Measurements from ENCODE around the gene FLCN. TPM values are rescaled to one million over a fixed set of nuclear protein-coding genes. Genes with fewer than 3 reads are reported as not detected.

Gene FLCN
- total RNA-seq, 1 donor from 2014 or later = 46.6 TPM

DNA sequence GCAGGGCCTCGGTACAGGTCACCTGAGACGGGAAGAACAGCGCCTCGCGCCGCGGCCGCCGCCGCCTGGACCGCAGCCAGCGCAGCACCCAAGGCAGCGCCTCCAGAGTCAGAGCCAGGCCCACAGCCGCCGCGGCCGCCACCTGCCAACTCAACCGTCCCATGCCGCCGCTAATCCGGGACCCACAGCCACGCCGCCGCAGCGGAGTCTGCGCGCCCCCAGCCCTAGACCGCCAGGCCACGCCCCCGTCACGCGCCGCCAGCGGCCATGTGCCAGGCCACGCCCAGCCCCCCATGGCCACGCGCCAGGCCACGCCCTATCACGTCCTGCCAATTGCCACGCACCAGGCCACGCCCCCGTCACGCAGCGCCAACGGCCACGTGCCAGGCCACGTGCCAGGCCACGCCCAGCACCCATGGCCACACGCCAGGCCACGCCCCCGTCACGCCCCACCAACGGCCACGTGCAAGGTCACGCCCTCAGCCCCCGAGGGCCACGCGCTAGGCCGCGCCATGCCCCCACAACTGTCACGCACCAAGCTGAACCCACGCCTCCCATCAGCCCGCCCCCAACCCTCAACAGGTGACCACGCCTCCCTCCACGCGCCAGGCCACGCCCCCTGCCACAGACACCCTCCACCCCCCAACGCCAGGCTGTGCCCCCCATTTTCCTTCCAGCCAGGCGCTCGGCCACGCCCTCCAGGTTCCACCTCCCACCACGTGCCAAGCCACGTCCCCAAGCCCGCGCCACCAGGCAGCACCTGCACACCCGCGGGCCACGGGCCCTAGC is 30.6 kb downstream of the FLCN start, which contains the start of gene PLD6:
TSS of gene PLD6 (minus strand) at position 210 of the 789 bp plus-strand sequence. CDS start at position 163, 47 bp downstream.
- TF ChIP-seq CTCF (IDR thresholded peaks at IDR 0.05; ENCODE audit: borderline replicate concordance) = no peak
- no peaks in the 10 kb centered on the region for H3K9me3 ChIP-seq (replicated peaks)
- H3K4me1 ChIP-seq = peaks cover 52% of the 10 kb centered on the region
- H3K36me3 ChIP-seq = no peaks in the 10 kb centered on the region
- H3K4me3 ChIP-seq = peak within 1 kb of the TSS; percentile 68
- peak within 1 kb of the TSS; percentile 87 for H3K27ac ChIP-seq (replicated peaks)
- peak; percentile 69 for DNase-seq
- H3K27me3 ChIP-seq (ENCODE audit: low read depth) = no peaks in the 10 kb centered on the region
- intact Hi-C loops (cut with micrococcal nuclease) = no loop called here

- H3K36me3 ChIP-seq = no peaks in the 10 kb centered on the region
- intact Hi-C loops (cut with micrococcal nuclease) = no loop called here
- H3K4me1 ChIP-seq = peaks cover 58% of the 10 kb centered on the region
- peak; percentile 55 for DNase-seq
- H3K9me3 ChIP-seq (replicated peaks) = no peaks in the 10 kb centered on the region
- peak overlapping the region; percentile 87 for H3K27ac ChIP-seq (replicated peaks)
- no peaks in the 10 kb centered on the region for H3K27me3 ChIP-seq (ENCODE audit: low read depth)
- TF ChIP-seq CTCF (IDR thresholded peaks at IDR 0.05; ENCODE audit: borderline replicate concordance) = peak; percentile 11
- peak overlapping the region; percentile 68 for H3K4me3 ChIP-seq
Measured at GRCh38 chr17:17205368-17206123, 31.4 kb downstream of the FLCN start.

GRCh38 chr17:17204635-17205231 is 32.2 kb downstream of the FLCN start:
- Histone ChIP-seq H3K36me3 (no peaks in the 10 kb centered on the region), H3K27me3 (ENCODE audit: low read depth) (no peaks in the 10 kb centered on the region), H3K9me3 (replicated peaks) (no peaks in the 10 kb centered on the region), H3K27ac (replicated peaks) (peak overlapping the region; percentile 87), H3K4me3 (peak overlapping the region; percentile 68), H3K4me1 (peaks cover 65% of the 10 kb centered on the region)
- no peak for DNase-seq
- intact Hi-C loops (cut with micrococcal nuclease) = no loop called here
- no peak for TF ChIP-seq CTCF (IDR thresholded peaks at IDR 0.05; ENCODE audit: borderline replicate concordance)

DNA sequence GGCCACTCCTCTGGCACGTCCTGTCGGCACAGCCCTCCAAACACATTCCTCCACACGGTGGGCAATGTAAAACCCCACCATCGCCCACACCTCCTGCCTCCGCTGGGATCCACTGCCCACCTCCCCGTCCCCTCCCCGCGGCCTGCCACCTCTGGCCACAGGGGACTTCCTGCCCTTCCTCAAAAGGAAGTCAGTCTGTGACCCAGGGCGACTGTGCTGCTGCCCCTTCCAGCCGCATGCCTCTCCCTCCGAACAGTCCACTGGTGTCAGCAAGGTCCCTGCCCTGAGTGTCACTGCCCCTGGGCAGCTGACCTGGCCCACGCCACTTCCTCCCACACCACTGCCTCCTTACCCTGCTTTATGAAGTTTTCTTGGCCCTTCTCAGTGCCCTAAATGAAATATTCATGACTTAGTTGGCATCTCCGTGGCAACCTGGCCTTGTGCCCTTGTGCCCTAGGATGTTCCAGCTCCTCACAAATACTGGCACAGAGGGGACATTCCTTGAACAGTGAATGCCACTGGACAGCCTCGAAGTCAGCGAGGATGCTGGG is 32.9 kb downstream of the FLCN start:
- H3K4me1 ChIP-seq = peaks cover 65% of the 10 kb centered on the region

More for the DNA sequence above, 32.9 kb downstream of the FLCN start:
- no peak for TF ChIP-seq CTCF (IDR thresholded peaks at IDR 0.05; ENCODE audit: borderline replicate concordance)
- intact Hi-C loops (cut with micrococcal nuclease) = no loop called here
- Histone ChIP-seq H3K27ac (replicated peaks) (peak overlapping the region; percentile 87), H3K9me3 (replicated peaks) (no peaks in the 10 kb centered on the region), H3K4me3 (peak overlapping the region; percentile 68), H3K27me3 (ENCODE audit: low read depth) (no peaks in the 10 kb centered on the region), H3K36me3 (no peaks in the 10 kb centered on the region)
- DNase-seq = peak; percentile 60

All from left ventricle myocardium inferior (tissue), 1 donor.